Measurements from ENCODE around the gene RPE.

- no peak for TF ChIP-seq CTCF (IDR thresholded peaks at IDR 0.05)
- no peak for TF ChIP-seq POLR2A (IDR thresholded peaks at IDR 0.05; ENCODE audit: low read depth)
- TF ChIP-seq POLR2AphosphoS5 (IDR thresholded peaks at IDR 0.05), result no peak
Measured at GRCh38 chr2:209990838-209991237, 11.6 kb upstream of the RPE start.
